HCT116 (cell line): ENCODE data around the gene ADCY6.

Experiments
- POLR2A ChIP-seq: IDR thresholded peaks from 2 replicates; pipeline ENCODE4 v1.7.0; 2011; ENCODE audit warnings: borderline replicate concordance; ENCODE audit not compliant: insufficient read depth, insufficient read length; ENCODE audit errors: extremely low read depth
- TF ChIP-seq, protein P1 (sequence below), 3 experiments: fragments of 200-600 bp in 1 of 3; sonication (generic) in 1 of 3; IDR thresholded peaks in 2 of 3; conservative IDR thresholded peaks in 1 of 3; 2 replicates each; pipeline ENCODE4 v1.5.1; 2012 to 2017; ENCODE audit warnings: low read depth in 2 of 3, low read length in 2 of 3, antibody characterized with exemption in 1 of 3, borderline replicate concordance in 1 of 3, control low read depth in 1 of 3, mild to moderate bottlenecking in 1 of 3, mixed read lengths in 1 of 3, mixed run types in 1 of 3, moderate library complexity in 1 of 3; ENCODE audit not compliant: insufficient read depth in 1 of 3

DNA sequence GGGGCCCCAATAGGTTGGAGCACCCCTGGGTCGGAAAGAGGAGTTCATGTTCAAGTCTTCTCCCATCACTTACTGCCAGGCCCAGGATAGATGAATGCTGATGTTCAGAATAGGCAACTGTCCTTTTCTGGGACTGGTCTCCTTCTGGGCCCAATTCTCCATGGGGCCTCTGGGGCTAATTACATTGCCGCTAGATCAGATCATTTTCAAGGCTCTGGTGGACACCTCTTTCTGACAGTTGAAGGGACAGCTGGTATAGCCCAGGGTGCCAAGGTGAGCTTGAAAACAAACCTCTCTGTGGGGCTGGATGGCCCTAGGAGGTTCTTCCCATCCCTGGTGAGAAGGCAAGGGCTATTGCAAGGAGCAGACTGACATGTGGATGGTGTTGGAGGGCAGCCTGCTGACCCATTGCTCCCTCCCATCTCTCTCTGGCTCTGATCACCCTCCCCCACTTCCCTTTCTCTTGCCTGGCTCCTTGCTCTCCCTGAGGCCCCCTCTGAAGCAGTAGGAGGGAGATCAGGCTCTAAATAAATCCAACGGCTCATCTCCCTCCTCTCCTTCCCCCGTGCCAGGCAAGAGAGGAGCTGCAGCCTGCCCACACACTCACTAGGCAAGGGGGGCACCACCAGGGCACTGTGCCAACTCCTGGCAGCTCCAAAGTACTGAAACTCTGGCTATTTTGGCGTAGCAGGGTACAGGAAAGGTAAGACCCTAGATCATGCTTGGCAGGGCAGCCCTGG, 31.3 kb upstream of the ADCY6 start:
- TF ChIP-seq, protein P1, sequence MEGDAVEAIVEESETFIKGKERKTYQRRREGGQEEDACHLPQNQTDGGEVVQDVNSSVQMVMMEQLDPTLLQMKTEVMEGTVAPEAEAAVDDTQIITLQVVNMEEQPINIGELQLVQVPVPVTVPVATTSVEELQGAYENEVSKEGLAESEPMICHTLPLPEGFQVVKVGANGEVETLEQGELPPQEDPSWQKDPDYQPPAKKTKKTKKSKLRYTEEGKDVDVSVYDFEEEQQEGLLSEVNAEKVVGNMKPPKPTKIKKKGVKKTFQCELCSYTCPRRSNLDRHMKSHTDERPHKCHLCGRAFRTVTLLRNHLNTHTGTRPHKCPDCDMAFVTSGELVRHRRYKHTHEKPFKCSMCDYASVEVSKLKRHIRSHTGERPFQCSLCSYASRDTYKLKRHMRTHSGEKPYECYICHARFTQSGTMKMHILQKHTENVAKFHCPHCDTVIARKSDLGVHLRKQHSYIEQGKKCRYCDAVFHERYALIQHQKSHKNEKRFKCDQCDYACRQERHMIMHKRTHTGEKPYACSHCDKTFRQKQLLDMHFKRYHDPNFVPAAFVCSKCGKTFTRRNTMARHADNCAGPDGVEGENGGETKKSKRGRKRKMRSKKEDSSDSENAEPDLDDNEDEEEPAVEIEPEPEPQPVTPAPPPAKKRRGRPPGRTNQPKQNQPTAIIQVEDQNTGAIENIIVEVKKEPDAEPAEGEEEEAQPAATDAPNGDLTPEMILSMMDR (IDR thresholded peaks at IDR 0.05 in 2 of 3, conservative IDR thresholded peaks at IDR 0.05 in 1 of 3; ENCODE audit: borderline replicate concordance in 1 of 3, insufficient read depth in 1 of 3, low read depth in 2 of 3, low read length in 2 of 3): no peak
- no peak for TF ChIP-seq POLR2A
